ENCODE measurements around the gene PDCD6IP.
"Not testable (repeated sequence)": the region's sequence is repeated elsewhere in the genome, so short reads cannot be mapped to it uniquely, and the experiment has no call there.

PDCD6IP gene

GRCh38 chr3:33855884-33856546, 57.6 kb downstream of the PDCD6IP start:
- no peak for DNase-seq

GRCh38 chr3:33857701-33858100, 59.3 kb downstream of the PDCD6IP start:
- not testable (repeated sequence) for DNase-seq

GRCh38 chr3:33858131-33858530, 59.7 kb downstream of the PDCD6IP start:
- DNase-seq = no peak

GRCh38 chr3:33860373-33861050, 62.1 kb downstream of the PDCD6IP start:
- DNase-seq = no peak

GRCh38 chr3:33865133-33865532, 66.7 kb downstream of the PDCD6IP start:
- DNase-seq = no peak

- no peak for DNase-seq
These were observed 69.9 kb downstream of the PDCD6IP start for GRCh38 chr3:33868309-33868708.

- no peak for DNase-seq
These were observed 71.5 kb downstream of the PDCD6IP start for GRCh38 chr3:33869977-33870376.

- no peak for DNase-seq
These were observed 76.4 kb downstream of the PDCD6IP start for GRCh38 chr3:33874815-33875214.

GRCh38 chr3:33875680-33876079, 77.2 kb downstream of the PDCD6IP start:
- DNase-seq = no peak

GRCh38 chr3:33877187-33877586, 78.8 kb downstream of the PDCD6IP start:
- DNase-seq = no peak

GRCh38 chr3:33879540-33879939, 81.1 kb downstream of the PDCD6IP start:
- DNase-seq = no peak

GRCh38 chr3:33881156-33882064, 83.0 kb downstream of the PDCD6IP start:
- DNase-seq = no peak

GRCh38 chr3:33882296-33882695, 83.9 kb downstream of the PDCD6IP start:
- no peak for DNase-seq

GRCh38 chr3:33883538-33883950, 85.1 kb downstream of the PDCD6IP start:
- peak in 2 of 14 donors; percentile 15 to 65 for DNase-seq

GRCh38 chr3:33883951-33884561, 85.6 kb downstream of the PDCD6IP start:
- peak in 1 of 14 donors; percentile 74 for DNase-seq

GRCh38 chr3:33884701-33885100, 86.3 kb downstream of the PDCD6IP start:
- DNase-seq = peak in 1 of 14 donors; percentile 80

GRCh38 chr3:33885496-33885895, 87.1 kb downstream of the PDCD6IP start:
- DNase-seq = no peak

- no peak for DNase-seq
These were observed 87.6 kb downstream of the PDCD6IP start for GRCh38 chr3:33886015-33886414.

GRCh38 chr3:33887478-33887877, 89.0 kb downstream of the PDCD6IP start:
- DNase-seq = no peak

- no peak for DNase-seq
These were observed 91.1 kb downstream of the PDCD6IP start for GRCh38 chr3:33889394-33890039.

- DNase-seq = no peak
These were observed 94.2 kb downstream of the PDCD6IP start for GRCh38 chr3:33892655-33893054.

- DNase-seq = no peak
These were observed 97.2 kb downstream of the PDCD6IP start for GRCh38 chr3:33895658-33896057.
